ENCODE measurements around the gene DNAL1.

GRCh38 chr14:73619524-73619923 lies 25.3 kb upstream of the DNAL1 start:
- TF ChIP-seq RAD21 (IDR thresholded peaks at IDR 0.05; ENCODE audit: low read depth) = no peak
- TF ChIP-seq EZH2phosphoT487 (IDR thresholded peaks at IDR 0.05; ENCODE audit: borderline replicate concordance) = no peak
- TF ChIP-seq CTCF (IDR thresholded peaks at IDR 0.05 in 2 of 3, conservative IDR thresholded peaks at IDR 0.05 in 1 of 3; ENCODE audit: borderline replicate concordance in 1 of 3, insufficient read depth in 1 of 3, low read depth in 2 of 3, low read length in 2 of 3) = no peak
- no peak for TF ChIP-seq POLR2A (IDR thresholded peaks at IDR 0.05; ENCODE audit: borderline replicate concordance, extremely low read depth, insufficient read depth, insufficient read length)
- no peak for TF ChIP-seq SIN3A (IDR thresholded peaks at IDR 0.05; ENCODE audit: low read depth)
- TF ChIP-seq POLR2AphosphoS5 (IDR thresholded peaks at IDR 0.05; ENCODE audit: low read depth, low read length) = no peak
- no peak for TF ChIP-seq EGR1 (IDR thresholded peaks at IDR 0.05; ENCODE audit: low read depth)
- TF ChIP-seq CBX3 (IDR thresholded peaks at IDR 0.05; ENCODE audit: low read depth) = no peak
- TF ChIP-seq FOSL1 (IDR thresholded peaks at IDR 0.05; ENCODE audit: low read depth) = no peak
- no peak for TF ChIP-seq JUND (IDR thresholded peaks at IDR 0.05)
